NOMO-1 treated with dmso at 0.1 percent for 144 hours (cell line): ENCODE data around the gene CGNL1.

Experiments
- DNase-seq: peaks from one replicate; lab custom pipeline; 2025; ENCODE audit not compliant: unreplicated experiment; lab: John Stamatoyannopoulos, UW

Gene CGNL1

GRCh38 chr15:57451555-57451954 lies 75.2 kb downstream of the CGNL1 start:
- no peak for DNase-seq

GRCh38 chr15:57452090-57452754 lies 75.9 kb downstream of the CGNL1 start:
- no peak for DNase-seq

DNA sequence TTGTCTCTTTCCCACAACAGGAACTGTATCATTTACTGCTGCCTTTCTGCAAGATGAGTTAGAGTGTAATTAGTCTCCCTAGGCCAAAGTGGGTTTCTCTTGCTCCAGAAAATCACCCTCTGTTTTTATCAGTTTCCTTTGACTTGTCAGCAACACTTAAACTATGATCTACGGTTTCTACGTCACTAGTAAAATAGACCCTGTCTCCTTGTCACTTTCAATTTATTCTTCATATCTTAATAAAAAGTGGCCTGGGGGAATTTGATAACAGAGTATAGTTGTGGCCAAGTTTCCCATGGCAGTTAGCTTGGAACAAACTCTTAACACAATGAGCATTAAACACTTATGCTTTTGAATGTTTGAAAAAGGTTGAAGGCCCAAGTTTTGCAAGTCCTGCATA lies 79.6 kb downstream of the CGNL1 start:
- no peak for DNase-seq

- no peak for DNase-seq
Measured at GRCh38 chr15:57456559-57456958, 80.3 kb downstream of the CGNL1 start.

DNA sequence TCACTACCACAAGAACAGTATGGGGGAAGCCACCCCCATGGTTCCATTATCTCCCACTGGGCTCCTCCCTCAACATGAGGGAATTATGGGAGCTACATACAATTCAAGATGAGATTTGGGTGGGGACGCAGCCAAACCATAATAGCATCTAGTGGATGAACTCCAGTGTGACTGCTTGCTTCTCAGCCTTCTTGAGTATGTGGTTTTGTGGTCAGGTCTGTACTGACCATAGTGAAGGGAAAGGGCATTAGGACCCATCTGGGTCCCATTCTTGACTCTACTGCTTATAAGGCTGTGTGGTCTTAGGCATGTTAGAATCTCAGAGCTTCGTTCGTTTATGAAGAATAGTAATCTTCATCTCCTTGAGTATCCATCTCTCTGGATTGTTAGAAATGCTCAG lies 81.4 kb downstream of the CGNL1 start:
- no peak for DNase-seq

DNA sequence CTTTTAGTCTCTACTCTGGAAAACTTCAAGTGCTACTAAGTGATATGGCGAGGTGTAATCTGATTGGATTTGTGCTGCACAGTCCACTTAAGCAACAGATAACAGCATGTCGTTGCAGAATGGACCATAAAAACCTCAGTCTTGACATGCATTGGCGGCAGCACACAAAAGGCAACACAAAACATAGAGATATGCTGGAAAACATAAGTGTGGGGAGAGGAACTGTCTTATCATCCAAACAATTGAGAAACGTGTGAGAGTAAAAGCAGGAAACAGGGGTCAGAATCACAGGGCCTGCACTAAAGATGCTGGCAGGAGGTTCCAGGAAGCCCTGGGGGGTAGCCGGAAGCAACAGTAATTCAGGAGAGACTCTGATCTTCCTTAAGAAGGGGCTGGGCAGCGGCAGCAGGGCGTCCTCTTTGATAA lies 82.1 kb downstream of the CGNL1 start:
- DNase-seq = no peak

DNA sequence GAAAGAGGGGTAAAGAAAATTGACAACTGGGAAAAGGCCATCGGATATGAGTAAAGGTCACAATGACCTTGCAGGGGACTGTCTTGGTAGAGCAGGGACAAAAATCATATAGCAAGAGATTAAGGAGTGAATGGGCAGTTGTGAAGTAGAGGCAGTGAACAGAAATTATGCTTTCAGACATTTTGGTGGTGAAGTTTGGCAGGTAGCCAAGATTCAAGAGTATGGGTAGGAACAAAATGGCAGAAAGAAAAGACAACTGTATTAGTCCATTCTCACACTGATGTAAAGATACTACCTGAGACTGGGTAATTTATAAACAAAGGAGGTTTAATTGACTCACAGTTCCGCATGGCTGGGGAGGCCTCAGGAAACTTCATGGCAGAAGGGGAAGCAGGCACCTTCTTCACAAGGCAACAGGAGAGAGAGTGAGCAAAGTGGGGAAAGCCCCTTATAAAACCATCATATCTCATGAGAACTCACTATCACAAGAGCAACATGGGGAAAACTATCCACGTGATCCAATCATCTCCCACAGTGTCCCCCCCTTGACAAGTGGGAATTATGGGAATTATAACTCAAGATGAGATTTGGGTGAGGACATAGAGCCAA lies 84.0 kb downstream of the CGNL1 start:
- DNase-seq = no peak

DNA sequence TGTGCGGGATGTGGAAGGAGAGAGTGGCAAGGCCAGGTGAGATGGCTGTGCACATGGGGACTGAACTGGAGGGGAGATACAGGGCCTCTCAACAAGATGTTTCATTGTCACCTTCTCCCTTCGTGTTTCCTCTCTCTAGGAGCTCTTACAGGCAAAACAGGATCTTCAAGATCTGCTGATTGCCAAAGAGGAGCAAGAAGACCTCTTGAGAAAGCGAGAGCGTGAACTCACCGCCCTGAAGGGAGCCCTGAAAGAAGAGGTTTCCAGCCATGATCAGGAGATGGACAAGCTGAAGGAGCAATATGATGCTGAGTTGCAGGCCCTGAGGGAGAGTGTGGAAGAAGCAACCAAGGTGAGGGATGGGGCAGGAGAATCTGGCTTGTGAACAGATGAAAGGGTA lies 85.2 kb downstream of the CGNL1 start:
- DNase-seq = no peak

- no peak for DNase-seq
Measured at GRCh38 chr15:57462381-57462780, 86.1 kb downstream of the CGNL1 start.

- no peak for DNase-seq
Measured at GRCh38 chr15:57463360-57463759, 87.1 kb downstream of the CGNL1 start.

- no peak for DNase-seq
Measured at GRCh38 chr15:57464480-57464879, 88.2 kb downstream of the CGNL1 start.

GRCh38 chr15:57468486-57468885 lies 92.2 kb downstream of the CGNL1 start:
- no peak for DNase-seq

GRCh38 chr15:57470543-57470942 lies 94.2 kb downstream of the CGNL1 start:
- no peak for DNase-seq

DNA sequence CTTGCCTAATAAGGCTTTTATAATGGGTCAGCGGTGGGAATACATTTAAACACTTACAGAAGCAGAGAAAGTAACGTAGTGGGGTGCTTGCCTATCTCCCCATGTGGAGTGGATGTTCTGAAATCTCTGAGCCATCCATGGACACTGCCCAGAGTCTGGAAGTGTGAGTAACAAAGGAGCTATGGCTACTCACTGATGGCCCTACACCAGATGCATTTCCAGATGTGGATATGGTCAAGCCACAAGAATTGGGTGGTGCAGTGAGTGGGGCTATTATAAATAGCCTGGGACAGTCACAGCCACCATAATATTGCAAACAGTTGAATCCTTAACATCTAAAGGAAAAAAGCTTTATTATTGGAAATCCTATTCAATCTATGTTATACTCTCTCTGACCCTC lies 96.6 kb downstream of the CGNL1 start:
- no peak for DNase-seq

GRCh38 chr15:57476533-57476975 lies 100.2 kb downstream of the CGNL1 start:
- DNase-seq = no peak

DNA sequence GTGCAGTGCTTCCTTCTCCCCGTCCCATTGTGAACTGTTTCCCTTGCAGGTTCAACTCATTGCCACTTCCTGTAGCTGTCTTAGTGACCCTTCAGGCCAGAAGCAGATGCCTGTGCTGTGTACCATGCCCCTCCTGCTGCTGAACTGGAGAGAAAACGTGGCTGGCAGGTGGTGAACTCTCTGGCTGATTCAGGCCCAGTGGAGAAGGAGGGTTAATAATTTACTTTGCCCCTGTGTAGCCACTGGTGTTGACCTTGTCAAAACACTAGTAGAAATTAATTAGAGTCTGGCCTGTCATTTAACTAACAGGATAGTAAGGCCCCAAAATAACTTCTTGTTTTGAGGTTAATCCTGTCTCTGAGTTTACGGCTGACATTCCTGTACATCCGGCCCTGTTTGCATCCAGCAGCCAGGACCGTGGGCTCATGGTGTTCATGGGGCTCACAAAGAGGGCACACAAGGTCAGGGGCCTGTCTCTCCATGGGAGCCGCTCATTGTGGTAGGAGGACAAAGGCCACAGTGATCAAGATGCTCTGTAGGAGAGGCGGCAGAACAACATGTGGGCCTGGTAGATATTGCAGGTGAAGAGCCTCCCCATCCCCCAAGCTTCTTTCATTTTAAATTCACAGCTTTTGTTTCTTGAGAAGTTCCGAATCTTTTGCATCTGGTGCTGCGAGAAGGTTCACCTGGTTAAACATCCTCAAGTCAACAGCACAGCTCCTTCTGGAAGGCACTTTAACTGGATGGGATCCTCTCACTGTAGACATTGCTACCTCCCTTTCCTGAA lies 101.6 kb downstream of the CGNL1 start:
- no peak for DNase-seq

DNA sequence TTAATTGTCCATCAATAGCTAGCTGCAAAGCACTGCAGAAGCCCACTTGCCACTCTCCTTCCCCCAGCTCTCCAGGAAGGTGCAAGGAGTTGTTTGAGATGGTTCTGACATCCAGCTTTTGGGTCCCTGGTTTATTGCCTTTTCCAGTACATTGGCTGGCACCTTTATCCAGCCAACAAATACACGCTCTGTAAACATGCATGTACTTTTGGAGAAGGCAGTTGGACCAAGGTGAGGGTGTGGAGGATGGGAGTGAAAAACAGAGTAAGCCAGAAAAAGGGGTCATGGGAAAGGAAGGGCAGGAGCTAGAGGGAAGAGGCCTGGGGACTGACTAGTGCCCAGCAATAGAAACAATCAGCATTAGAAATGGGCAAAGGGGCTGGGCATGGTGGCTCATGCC lies 102.7 kb downstream of the CGNL1 start:
- no peak for DNase-seq

DNA sequence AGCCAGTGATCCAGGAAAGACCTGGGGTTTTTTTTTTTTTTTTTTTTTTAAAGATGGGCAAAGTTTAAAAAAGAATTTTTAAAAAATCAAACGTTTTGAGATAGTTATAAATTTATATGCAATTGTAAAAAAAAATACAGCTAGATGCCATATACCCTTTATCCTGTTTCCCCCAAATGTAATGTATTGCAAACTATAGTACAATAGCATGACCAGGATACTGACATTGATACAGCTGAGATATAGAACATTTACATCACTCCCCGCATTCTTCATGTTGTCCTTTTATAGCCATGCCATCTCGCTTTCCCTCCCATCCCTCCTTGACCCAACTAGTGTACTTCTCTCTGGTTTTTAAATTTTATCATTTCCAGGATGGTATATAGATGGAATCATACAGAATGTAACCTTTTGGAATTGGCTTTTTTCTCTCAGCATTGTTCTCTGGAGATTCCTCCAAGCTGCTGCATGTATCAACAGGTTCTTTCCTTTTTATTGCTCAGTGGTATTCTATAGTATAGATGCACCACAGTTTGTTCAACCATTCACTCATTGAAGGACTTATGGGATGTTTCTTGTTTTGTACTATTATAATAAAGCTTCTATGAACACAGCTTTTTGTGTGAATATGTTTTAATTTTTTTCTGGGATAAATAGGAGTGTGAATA lies 104.9 kb downstream of the CGNL1 start:
- DNase-seq = no peak

DNA sequence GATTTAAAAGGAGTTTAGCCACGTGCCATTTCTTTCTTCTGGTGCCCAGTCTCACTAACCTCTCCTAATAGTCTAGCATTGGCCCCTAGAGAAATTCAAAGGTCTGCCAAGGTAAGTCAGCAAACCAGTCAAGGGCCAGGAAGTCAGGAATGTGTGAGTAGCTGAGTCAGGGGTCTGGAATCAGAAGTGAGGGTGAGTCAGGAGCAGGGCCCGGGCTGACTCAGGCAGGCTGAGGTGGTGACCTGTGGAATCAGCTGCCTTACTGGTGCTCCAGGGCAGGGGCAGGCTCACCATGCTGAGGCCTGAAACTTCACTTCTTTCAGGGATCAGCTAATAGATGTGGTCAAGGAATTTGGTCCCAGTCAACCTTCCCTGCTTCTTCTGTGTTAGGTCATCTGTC lies 109.6 kb downstream of the CGNL1 start:
- no peak for DNase-seq

GRCh38 chr15:57486833-57487232 lies 110.5 kb downstream of the CGNL1 start:
- DNase-seq = no peak

DNA sequence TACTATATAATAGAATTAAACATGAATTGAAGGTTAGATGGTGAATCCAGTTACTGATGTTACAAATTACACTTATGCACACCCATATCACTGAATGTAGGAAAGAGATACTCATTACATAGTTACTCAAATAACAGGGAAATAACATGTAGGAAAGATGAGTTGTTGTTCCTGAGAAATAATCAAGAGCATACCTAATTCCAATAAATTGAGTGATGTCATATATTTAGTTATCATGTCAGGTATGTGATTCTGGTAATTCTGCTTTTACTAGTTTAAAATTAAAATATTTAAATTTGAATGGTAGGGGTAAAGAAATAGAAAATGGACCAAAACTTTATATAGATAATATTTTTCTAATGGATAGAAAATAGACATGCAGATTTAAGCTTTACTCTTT lies 112.8 kb downstream of the CGNL1 start:
- DNase-seq = no peak

- DNase-seq = no peak
Measured at GRCh38 chr15:57493351-57493750, 117.0 kb downstream of the CGNL1 start.
